Liver (tissue), 9 donors: ENCODE data around the gene AKNA. TPM values are rescaled to one million over a fixed set of nuclear protein-coding genes. Genes with fewer than 3 reads are reported as not detected.

Experiments used
- DNase-seq: peaks from one replicate; pipeline ENCODE4 v3.0.0-alpha.2; 2017; ENCODE audit warnings: low spot score
- H3K27ac ChIP-seq, 2 donors: one replicate each; pipeline ENCODE4 v1.7.0; 2013; ENCODE audit warnings: inconsistent platforms in 2 of 2, low read length in 2 of 2, control low read depth in 1 of 2, low read depth in 1 of 2, mild to moderate bottlenecking in 1 of 2
- H3K27me3 ChIP-seq, 4 donors: one replicate each; pipeline versions ENCODE4 v1.6.1 to v1.7.0; 2013; ENCODE audit warnings: low read length in 3 of 4, inconsistent platforms in 1 of 4, mild to moderate bottlenecking in 1 of 4, moderate library complexity in 1 of 4; ENCODE audit not compliant: control insufficient read depth in 4 of 4, insufficient read depth in 4 of 4
- H3K36me3 ChIP-seq, 4 donors: one replicate each; pipeline versions ENCODE4 v1.6.1 to v1.7.0; 2013; ENCODE audit warnings: low read length in 3 of 4, mild to moderate bottlenecking in 3 of 4, low read depth in 1 of 4, moderate library complexity in 1 of 4; ENCODE audit not compliant: control insufficient read depth in 4 of 4, insufficient read depth in 3 of 4
- H3K4me1 ChIP-seq, 4 donors: one replicate each; pipeline versions ENCODE4 v1.6.1 to v1.7.0; 2013; ENCODE audit warnings: low read length in 3 of 4, mild to moderate bottlenecking in 3 of 4, moderate library complexity in 1 of 4; ENCODE audit not compliant: control insufficient read depth in 4 of 4, insufficient read depth in 4 of 4
- H3K4me3 ChIP-seq, 3 donors: one replicate each; pipeline versions ENCODE4 v1.6.1 to v1.7.0; 2013; ENCODE audit warnings: low read length in 3 of 3, control low read depth in 1 of 3, low read depth in 1 of 3, mild to moderate bottlenecking in 1 of 3
- H3K9ac ChIP-seq, 2 donors: one replicate each; pipeline ENCODE4 v1.7.0; 2013; ENCODE audit warnings: low read length in 2 of 2, mild to moderate bottlenecking in 2 of 2, moderate library complexity in 2 of 2, control low read depth in 1 of 2, low read depth in 1 of 2
- H3K9me3 ChIP-seq, 4 donors: one replicate each; pipeline versions ENCODE4 v1.6.1 to v1.7.0; 2013; ENCODE audit warnings: low read length in 3 of 4; ENCODE audit not compliant: control insufficient read depth in 4 of 4
- ATF3 ChIP-seq: IDR thresholded peaks from 2 replicates; pipeline ENCODE4 v1.6.1; 2016; ENCODE audit warnings: antibody characterized with exemption
- FOXA1 ChIP-seq: IDR thresholded peaks from 2 replicates; pipeline ENCODE4 v1.6.1; 2016; ENCODE audit warnings: antibody characterized with exemption
- JUND ChIP-seq, 2 donors: IDR thresholded peaks; 2 replicates each; pipeline ENCODE4 v1.6.1; 2016; ENCODE audit warnings: antibody characterized with exemption in 2 of 2
- MAX ChIP-seq: IDR thresholded peaks from 2 replicates; pipeline ENCODE4 v1.6.1; 2016; ENCODE audit warnings: antibody characterized with exemption
- NR2F2 ChIP-seq: IDR thresholded peaks from 2 replicates; pipeline ENCODE4 v1.6.1; 2016; ENCODE audit warnings: antibody characterized with exemption
- REST ChIP-seq: IDR thresholded peaks from 2 replicates; pipeline ENCODE4 v1.6.1; 2016; ENCODE audit warnings: antibody characterized with exemption, mild to moderate bottlenecking
- RXRA ChIP-seq, 2 donors: IDR thresholded peaks; 2 replicates each; pipeline ENCODE4 v1.6.1; 2017 to 2018; ENCODE audit warnings: antibody characterized with exemption in 2 of 2, mild to moderate bottlenecking in 1 of 2
- TAF1 ChIP-seq: conservative IDR thresholded peaks from 2 replicates; pipeline ENCODE4 v1.6.1; 2016; ENCODE audit warnings: antibody characterized with exemption, mild to moderate bottlenecking
- YY1 ChIP-seq: IDR thresholded peaks from 2 replicates; pipeline ENCODE4 v1.6.1; 2016; ENCODE audit warnings: antibody characterized with exemption, mild to moderate bottlenecking
- ZBTB33 ChIP-seq: IDR thresholded peaks from 2 replicates; pipeline ENCODE4 v1.6.1; 2016; ENCODE audit warnings: antibody characterized with exemption
- WGBS: extraction: QIAGEN DNeasy Blood & Tissue Kit; methylation state at CpG from one replicate; pipeline ENCODE4 v1.1.7; 2013; 5-methylcytosine and 5-hydroxymethylcytosine counted together
- polyA plus RNA-seq, 2 donors: library from polyadenylated mRNA; stranded (reverse) in 1 of 2; unstranded in 1 of 2; fragments of 200-250 nt in 1 of 2; fragments of >200 nt in 1 of 2; fragmentation: Nextera tagmentation in 1 of 2; extraction: Ambion mirVana in 1 of 2; gene quantifications; one replicate each; pipeline versions ENCODE4 v1.2.1 to v1.2.3, GENCODE V29; 2013 to 2015
- total RNA-seq, 2 donors: library from RNA; depleted of rRNA; stranded (reverse); fragments of >200 nt; gene quantifications; one replicate each; pipeline ENCODE4 v1.2.3, GENCODE V29; 2014
- donor health status: healthy.
- donor health status: healthy.
- donor health status: healthy.
- donor health status: healthy.
- donor health status: healthy.

Gene AKNA
- total and polyA plus RNA-seq, 4 donors = 4.2 to 31.7 (median 6.9) TPM

- no peak for DNase-seq
Measured at GRCh38 chr9:114351932-114352331, 35.9 kb downstream of the AKNA start.

GRCh38 chr9:114350636-114351401 is 37.0 kb downstream of the AKNA start:
- Histone ChIP-seq H3K27me3 (no peaks in the 10 kb centered on the region), H3K4me1 (peaks cover 0 to 6% (median 0%) of the 10 kb centered on the region in 4 donors), H3K27ac (no peak overlapping the region), H3K36me3 (peaks cover 11 to 51% (median 42%) of the 10 kb centered on the region in 4 donors), H3K9ac (no peak overlapping the region), H3K9me3 (no peaks in the 10 kb centered on the region), H3K4me3 (no peak overlapping the region)
- TF ChIP-seq YY1 (no peak), RXRA (IDR thresholded peaks at IDR 0.05) (peak; percentile 33 to 63), NR2F2 (no peak)
- 88% methylated on average over 16 of the region's 16 CpGs for WGBS
- DNase-seq = no peak

More at GRCh38 chr9:114351932-114352331, 35.9 kb downstream of the AKNA start:
- no peak overlapping the region for H3K4me3 ChIP-seq
- TF ChIP-seq TAF1 = no peak
- no peak for TF ChIP-seq FOXA1
- TF ChIP-seq JUND (IDR thresholded peaks at IDR 0.05) = no peak
- no peak for TF ChIP-seq REST
- TF ChIP-seq MAX = no peak
- TF ChIP-seq ATF3 = no peak
- TF ChIP-seq ZBTB33 = no peak
- TF ChIP-seq RXRA (IDR thresholded peaks at IDR 0.05) = no peak
- peaks cover 0 to 6% (median 0%) of the 10 kb centered on the region in 4 donors for H3K4me1 ChIP-seq
- no peak overlapping the region for H3K27ac ChIP-seq
- no peaks in the 10 kb centered on the region for H3K27me3 ChIP-seq
- WGBS = 85% methylated on average over 4 of the region's 4 CpGs
- peaks cover 7 to 51% (median 40%) of the 10 kb centered on the region in 4 donors for H3K36me3 ChIP-seq
- H3K9ac ChIP-seq = no peak overlapping the region
- H3K9me3 ChIP-seq = no peaks in the 10 kb centered on the region
